T-cell (primary cell): ENCODE measurements around the gene SELENOM. TPM values are rescaled to one million over a fixed set of nuclear protein-coding genes. Genes with fewer than 3 reads are reported as not detected.

Source experiments
- ATAC-seq, 4 experiments: fragments of 200-7000 bp in 3 of 4; fragments of 150-1000 bp in 1 of 4; cut with Tn5 transposase; replicated peaks in 1 of 4; 1 replicate in 3 of 4; 2 replicates in 1 of 4; pipeline ENCODE4 v1.10.0; 2021; ENCODE audit warnings: moderate library complexity in 3 of 4, mild to moderate bottlenecking in 2 of 4, moderate number of reproducible peaks in 1 of 4
- CTCF ChIA-PET, 2 donors: fragments of 300-600 bp; sonication (Branson Sonifier 250); formaldehyde crosslinking; loops; one replicate each; lab custom pipeline; 2022; ENCODE audit warnings: antibody characterized with exemption in 2 of 2; lab: Charles Lee
- POLR2A ChIA-PET, 2 donors: fragments of 300-600 bp; sonication (Branson Sonifier 250); formaldehyde crosslinking; loops; one replicate each; lab custom pipeline; 2022; ENCODE audit warnings: antibody characterized with exemption in 2 of 2; lab: Charles Lee
- DNase-seq, 35 experiments: peaks; one replicate each; pipeline versions ENCODE4 v3.0.0 to v3.0.0-alpha.2; 2013 to 2023
- H3K27ac ChIP-seq: one replicate; pipeline ENCODE4 v1.5.1; 2013; ENCODE audit warnings: low read length
- H3K27me3 ChIP-seq, 2 experiments: replicated peaks in 1 of 2; 1 replicate in 1 of 2; 2 replicates in 1 of 2; pipeline versions ENCODE4 v1.6.1 to v1.7.0; 2013; ENCODE audit warnings: low read length in 1 of 2, mixed read lengths in 1 of 2; ENCODE audit not compliant: control insufficient read depth in 2 of 2, insufficient read depth in 2 of 2; ENCODE audit errors: extremely low read depth in 1 of 2
- H3K36me3 ChIP-seq, 2 donors: 1 replicate in 1 of 2; 2 replicates in 1 of 2; pipeline versions ENCODE4 v1.6.1 to v1.7.0; 2013; ENCODE audit warnings: low read length in 1 of 2; ENCODE audit not compliant: control insufficient read depth in 2 of 2, insufficient read depth in 1 of 2; ENCODE audit errors: extremely low read depth in 1 of 2
- H3K4me1 ChIP-seq, 2 experiments: 1 replicate in 1 of 2; 2 replicates in 1 of 2; pipeline versions ENCODE4 v1.6.1 to v1.7.0; 2013; ENCODE audit warnings: low read length in 2 of 2, mixed read lengths in 1 of 2; ENCODE audit not compliant: insufficient read depth in 2 of 2, control insufficient read depth in 1 of 2; ENCODE audit errors: extremely low read depth in 1 of 2
- H3K4me3 ChIP-seq, 2 donors: 1 replicate in 1 of 2; 2 replicates in 1 of 2; pipeline versions ENCODE4 v1.5.1 to v1.7.0; 2013; ENCODE audit warnings: mild to moderate bottlenecking in 2 of 2, low read length in 1 of 2, moderate library complexity in 1 of 2; ENCODE audit not compliant: control insufficient read depth in 1 of 2; ENCODE audit errors: extremely low read depth in 1 of 2
- H3K9me3 ChIP-seq: 2 replicates; pipeline ENCODE4 v1.7.0; 2013
- H3K27ac Mint-ChIP-seq, 2 donors: one replicate each; pipeline ENCODE4 v1.8.0; 2020 to 2021; ENCODE audit warnings: mild to moderate bottlenecking in 2 of 2, mixed read lengths in 2 of 2
- H3K27me3 Mint-ChIP-seq, 2 donors: one replicate each; pipeline ENCODE4 v1.8.0; 2021 to 2022; ENCODE audit warnings: mixed read lengths in 2 of 2
- H3K36me3 Mint-ChIP-seq: one replicate; pipeline ENCODE4 v1.8.0; 2021; ENCODE audit warnings: mixed read lengths
- H3K4me1 Mint-ChIP-seq, 3 donors: one replicate each; pipeline ENCODE4 v1.8.0; 2020 to 2022; ENCODE audit warnings: mixed read lengths in 3 of 3, mild to moderate bottlenecking in 1 of 3
- H3K4me3 Mint-ChIP-seq, 3 donors: one replicate each; pipeline ENCODE4 v1.8.0; 2020 to 2022; ENCODE audit warnings: mild to moderate bottlenecking in 3 of 3, mixed read lengths in 3 of 3, moderate library complexity in 3 of 3
- H3K9me3 Mint-ChIP-seq, 3 donors: one replicate each; pipeline ENCODE4 v1.8.0; 2020 to 2022; ENCODE audit warnings: mixed read lengths in 3 of 3
- WGBS: methylation state at CpG from one replicate; pipeline ENCODE4 v1.1.5; 2013; ENCODE audit warnings: missing lambda C conversion rate; ENCODE audit not compliant: insufficient coverage; 5-methylcytosine and 5-hydroxymethylcytosine counted together
- total RNA-seq, 35 experiments: library from RNA in 6 of 35; stranded (reverse) in 6 of 35; fragments of 120-200 nt in 1 of 35; gene quantifications; one replicate each; pipeline versions ENCODE4 v1.2.1 to v1.2.4 and lab custom pipeline; 2013 to 2026

The SELENOM gene
- total RNA-seq, 5 donors from 2014 or later (not counting 1 experiment from before 2014, with no cell fraction given), result 46.4 to 67.8 (median 53.7) TPM

DNA sequence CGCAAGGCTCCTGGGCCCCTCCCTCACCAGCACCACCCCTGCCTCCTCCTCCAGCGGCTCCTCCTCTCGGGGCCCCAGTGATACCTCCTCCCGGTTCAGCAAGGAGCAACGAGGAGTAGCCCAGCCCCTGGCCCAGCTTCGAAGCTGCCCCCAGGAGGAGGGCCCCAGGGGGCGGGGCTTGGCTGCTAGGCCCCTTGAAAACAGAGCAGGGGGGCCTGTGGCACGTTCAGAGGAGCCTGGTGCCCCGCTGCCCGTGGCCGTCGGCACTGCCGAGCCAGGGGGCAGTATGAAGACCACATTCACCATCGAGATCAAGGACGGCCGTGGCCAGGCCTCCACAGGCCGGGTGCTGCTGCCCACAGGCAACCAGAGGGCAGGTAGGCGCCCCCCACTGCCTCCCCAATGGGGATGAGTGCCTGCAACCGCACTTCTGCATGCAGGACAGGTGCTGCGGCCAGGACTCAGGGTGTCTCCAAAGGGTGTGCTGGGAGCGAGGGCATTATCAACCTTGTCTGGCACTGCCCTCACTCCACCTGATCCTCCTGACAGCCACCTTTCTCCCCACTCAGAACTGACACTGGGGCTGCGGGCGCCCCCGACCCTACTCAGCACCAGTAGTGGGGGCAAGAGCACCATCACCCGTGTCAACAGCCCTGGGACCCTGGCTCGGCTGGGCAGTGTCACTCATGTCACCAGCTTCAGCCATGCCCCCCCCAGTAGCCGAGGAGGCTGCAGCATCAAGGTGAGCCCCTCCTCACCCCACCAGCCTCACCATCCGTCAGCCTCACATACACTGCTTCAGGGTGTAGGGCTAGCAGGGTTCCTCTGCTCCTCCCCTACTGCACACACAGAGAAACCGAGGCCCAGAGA is 16.0 kb downstream of the SELENOM start:
- DNase-seq, result no peak
- H3K27ac ChIP-seq, result no peak overlapping the region
- WGBS, result 94% methylated on average over 28 of the region's 29 CpGs
- Mint-ChIP-seq H3K36me3 (no peaks in the 10 kb centered on the region), H3K27me3 (no peaks in the 10 kb centered on the region), H3K9me3 (no peaks in the 10 kb centered on the region), H3K4me3 (no peak overlapping the region), H3K27ac (no peak overlapping the region), H3K4me1 (no peaks in the 10 kb centered on the region)
- ChIA-PET CTCF (interaction anchor here in 1 of 2 donors (0.6 kb wide), 1 partner anchor 484 kb away, joined by 3 read pairs; the partner anchor contains the start of gene TCN2), POLR2A (no interaction called here)
- no peak for ATAC-seq
- H3K4me3 ChIP-seq, result no peak overlapping the region
- H3K36me3 ChIP-seq, result peaks cover 0 to 6% of the 10 kb centered on the region in 2 donors
- H3K27me3 ChIP-seq, result no peaks in the 10 kb centered on the region
- no peaks in the 10 kb centered on the region for H3K9me3 ChIP-seq
- H3K4me1 ChIP-seq, result no peaks in the 10 kb centered on the region

DNA sequence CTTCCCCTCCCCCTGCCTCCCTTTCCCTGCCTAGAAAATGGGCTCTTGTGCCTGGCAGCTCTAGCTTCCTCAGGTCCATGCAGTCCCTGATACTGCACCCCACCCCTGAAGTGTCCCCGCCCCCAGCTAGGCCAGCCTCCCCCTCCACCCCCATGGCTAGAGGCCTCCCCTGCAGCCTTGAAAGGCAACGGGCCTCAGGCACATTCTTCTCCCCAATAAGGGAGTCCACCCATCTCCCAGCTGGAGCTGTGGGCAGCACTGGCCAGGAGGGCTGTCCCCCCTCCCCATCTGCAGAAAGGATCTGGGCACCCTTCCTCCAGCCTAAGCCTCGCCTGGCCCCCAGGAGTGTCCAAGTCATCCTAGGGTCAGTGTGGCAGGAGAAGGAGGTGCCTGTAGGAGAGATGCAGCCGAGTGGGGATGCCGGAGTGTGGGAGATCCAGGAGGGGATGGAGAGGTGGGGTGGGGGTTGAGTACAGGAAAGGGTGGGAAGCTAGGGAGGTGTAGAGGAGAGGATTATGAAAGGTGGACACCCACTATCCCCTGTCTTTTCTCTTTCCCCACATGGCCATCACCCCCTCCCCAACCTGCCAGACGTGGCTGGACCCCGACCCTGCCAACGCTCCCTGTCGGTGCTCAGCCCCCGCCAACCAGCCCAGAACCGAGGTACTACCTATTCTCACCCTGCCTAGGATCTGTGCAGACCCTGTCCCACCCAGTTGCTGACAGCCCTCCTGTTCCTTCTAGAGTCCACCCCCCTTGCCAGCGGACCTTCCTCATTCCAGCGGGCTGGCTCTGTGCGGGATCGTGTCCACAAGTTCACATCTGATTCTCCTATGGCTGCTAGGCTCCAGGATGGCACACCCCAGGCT is 16.9 kb downstream of the SELENOM start:
- H3K36me3 Mint-ChIP-seq, result no peaks in the 10 kb centered on the region
- ChIA-PET POLR2A (no interaction called here), CTCF (interaction anchor here in 1 of 2 donors (0.7 kb wide), 1 partner anchor 11 kb away, joined by 4 read pairs; no protein-coding TSS in a partner anchor)
- H3K4me1 Mint-ChIP-seq, result no peaks in the 10 kb centered on the region
- H3K4me3 Mint-ChIP-seq, result no peak overlapping the region
- H3K27ac ChIP-seq, result no peak overlapping the region
- no peak for ATAC-seq
- no peaks in the 10 kb centered on the region for H3K27me3 ChIP-seq
- H3K4me1 ChIP-seq, result peaks cover 0 to 4% of the 10 kb centered on the region in 2 experiments
- H3K27me3 Mint-ChIP-seq, result no peaks in the 10 kb centered on the region
- H3K4me3 ChIP-seq, result no peak overlapping the region
- no peaks in the 10 kb centered on the region for H3K9me3 ChIP-seq
- 94% methylated on average over 12 of the region's 15 CpGs for WGBS
- no peak for DNase-seq
- no peaks in the 10 kb centered on the region for H3K9me3 Mint-ChIP-seq
- H3K27ac Mint-ChIP-seq, result no peak overlapping the region
- peaks cover 0 to 6% of the 10 kb centered on the region in 2 donors for H3K36me3 ChIP-seq

- no peak overlapping the region for H3K27ac Mint-ChIP-seq
- no peaks in the 10 kb centered on the region for H3K9me3 Mint-ChIP-seq
- H3K27me3 Mint-ChIP-seq, result no peaks in the 10 kb centered on the region
- H3K36me3 Mint-ChIP-seq, result no peaks in the 10 kb centered on the region
- no peak overlapping the region for H3K4me3 ChIP-seq
- H3K9me3 ChIP-seq, result no peaks in the 10 kb centered on the region
- H3K4me1 Mint-ChIP-seq, result peaks cover under 1 to 2% (median 2%) of the 10 kb centered on the region in 3 donors
- no peak overlapping the region for H3K27ac ChIP-seq
- H3K4me1 ChIP-seq, result peaks cover 0 to 9% of the 10 kb centered on the region in 2 experiments
- WGBS, result 90% methylated on average over 6 of the region's 9 CpGs
- H3K27me3 ChIP-seq, result no peaks in the 10 kb centered on the region
- DNase-seq (peak in 13 of 35 experiments; percentile 16 to 58 (median 31)), ATAC-seq (no peak)
- CTCF ChIA-PET, result interaction anchor here in 1 of 2 donors (1.4 kb wide), 1 partner anchor 141 kb away, joined by 3 read pairs; no protein-coding TSS in a partner anchor
- POLR2A ChIA-PET, result no interaction called here
- H3K36me3 ChIP-seq, result peaks cover 0 to 6% of the 10 kb centered on the region in 2 donors
- no peak overlapping the region for H3K4me3 Mint-ChIP-seq
These were observed 17.9 kb downstream of the SELENOM start for GRCh38 chr22:31089160-31090100.

DNA sequence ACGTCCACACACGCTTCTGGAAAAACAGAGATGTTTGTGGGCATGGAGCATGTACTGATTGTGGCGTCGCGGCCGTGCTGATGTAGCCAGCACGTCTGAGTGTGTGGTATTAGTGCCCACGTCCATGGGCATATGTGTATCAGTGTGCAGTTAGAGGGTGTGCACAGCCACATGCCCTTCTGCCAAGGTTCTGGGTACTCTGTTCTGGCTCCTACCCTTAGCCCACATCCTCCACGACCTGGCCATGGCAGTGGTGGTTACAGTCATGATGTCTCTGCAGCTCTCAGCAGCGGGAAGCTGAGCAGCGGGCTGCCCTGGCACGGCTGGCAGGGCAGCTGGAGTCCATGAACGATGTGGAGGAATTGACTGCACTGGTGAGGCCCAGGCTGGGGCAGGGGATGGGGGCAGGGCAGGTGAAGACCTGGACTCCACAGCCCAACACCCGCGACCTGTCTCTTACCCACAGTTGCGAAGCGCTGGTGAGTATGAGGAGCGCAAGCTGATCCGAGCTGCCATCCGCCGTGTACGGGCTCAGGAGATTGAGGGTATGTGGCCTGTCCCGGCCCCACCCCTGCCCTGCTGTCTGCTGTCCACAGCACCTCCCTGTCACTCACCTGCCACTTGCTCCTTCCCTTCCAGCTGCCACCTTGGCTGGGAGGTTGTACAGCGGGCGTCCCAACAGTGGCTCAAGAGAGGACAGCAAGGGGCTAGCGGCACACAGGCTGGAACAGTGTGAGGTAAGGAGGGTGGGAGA is 19.0 kb downstream of the SELENOM start:
- H3K4me3 Mint-ChIP-seq, result no peak overlapping the region
- no peak overlapping the region for H3K27ac ChIP-seq
- H3K9me3 ChIP-seq, result no peaks in the 10 kb centered on the region
- peaks cover 11 to 12% (median 12%) of the 10 kb centered on the region in 3 donors for H3K4me1 Mint-ChIP-seq
- H3K27ac Mint-ChIP-seq, result no peak overlapping the region
- H3K4me1 ChIP-seq, result peaks cover 6 to 19% of the 10 kb centered on the region in 2 experiments
- WGBS, result 94% methylated on average over 23 of the region's 26 CpGs
- H3K4me3 ChIP-seq, result no peak overlapping the region
- H3K27me3 Mint-ChIP-seq, result no peaks in the 10 kb centered on the region
- no peaks in the 10 kb centered on the region for H3K9me3 Mint-ChIP-seq
- ChIA-PET POLR2A (no interaction called here), CTCF (interaction anchor here (0.5 to 1.4 kb wide), 2 partner anchors 142 to 325 kb away, joined by 3 to 5 read pairs; no protein-coding TSS in a partner anchor)
- H3K27me3 ChIP-seq, result no peaks in the 10 kb centered on the region
- H3K36me3 Mint-ChIP-seq, result no peaks in the 10 kb centered on the region
- peaks cover 0 to 6% of the 10 kb centered on the region in 2 donors for H3K36me3 ChIP-seq
- ATAC-seq, result no peak
- no peak for DNase-seq

GRCh38 chr22:31087744-31088215 is 19.6 kb downstream of the SELENOM start:
- Mint-ChIP-seq H3K4me1 (peaks cover 12 to 17% (median 17%) of the 10 kb centered on the region in 3 donors), H3K36me3 (no peaks in the 10 kb centered on the region), H3K9me3 (no peaks in the 10 kb centered on the region), H3K27ac (no peak overlapping the region), H3K4me3 (no peak overlapping the region), H3K27me3 (no peaks in the 10 kb centered on the region)
- DNase-seq, result no peak
- Histone ChIP-seq H3K27ac (no peak overlapping the region), H3K36me3 (peaks cover 0 to 6% of the 10 kb centered on the region in 2 donors), H3K4me1 (peaks cover 10 to 25% of the 10 kb centered on the region in 2 experiments), H3K9me3 (no peaks in the 10 kb centered on the region), H3K4me3 (no peak overlapping the region), H3K27me3 (no peaks in the 10 kb centered on the region)
- WGBS, result 98% methylated on average over 21 of the region's 21 CpGs
- ChIA-PET CTCF (interaction anchor here (0.5 to 1.4 kb wide), 2 partner anchors 143 to 325 kb away, joined by 3 to 5 read pairs; no protein-coding TSS in a partner anchor), POLR2A (no interaction called here)
- no peak for ATAC-seq
